ENCODE data around the gene LARP1.

The LARP1 gene

DNA sequence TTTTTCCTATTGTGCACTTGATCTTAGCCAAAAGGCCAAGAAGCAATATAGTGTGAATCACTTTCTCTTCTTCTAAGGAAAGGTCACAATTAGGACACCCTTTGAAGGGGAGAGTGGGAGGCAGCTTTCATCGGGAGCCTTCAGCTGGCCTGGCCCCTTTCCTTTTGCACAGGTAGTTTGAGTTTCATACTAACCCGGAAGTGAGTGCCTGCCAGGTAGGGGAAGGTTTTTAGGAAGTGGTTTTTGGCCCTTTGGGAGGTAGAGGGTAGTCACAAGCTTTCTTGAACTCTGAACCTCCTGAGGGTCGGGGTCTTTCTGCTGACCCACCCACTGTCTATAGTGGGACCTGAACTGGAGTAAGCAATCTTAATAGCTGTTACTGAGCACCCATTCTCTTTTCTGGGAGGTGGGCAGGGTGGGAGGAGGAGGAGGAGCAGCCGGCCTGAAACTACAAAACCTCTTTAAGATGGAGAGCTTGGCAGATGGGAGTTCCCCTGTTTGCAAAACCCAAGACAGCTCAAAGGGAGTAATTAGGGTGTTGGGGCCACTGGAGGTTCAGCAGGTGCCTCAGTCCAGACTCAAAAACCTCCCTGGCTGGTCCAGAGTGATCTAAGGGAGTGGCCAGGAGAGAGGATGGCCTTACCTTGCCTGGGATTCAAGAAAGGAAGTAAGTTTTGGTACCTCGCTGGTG, 6.0 kb downstream of the LARP1 start:
- no peak for DNase-seq (ENCODE audit: low read depth, low spot score)

DNA sequence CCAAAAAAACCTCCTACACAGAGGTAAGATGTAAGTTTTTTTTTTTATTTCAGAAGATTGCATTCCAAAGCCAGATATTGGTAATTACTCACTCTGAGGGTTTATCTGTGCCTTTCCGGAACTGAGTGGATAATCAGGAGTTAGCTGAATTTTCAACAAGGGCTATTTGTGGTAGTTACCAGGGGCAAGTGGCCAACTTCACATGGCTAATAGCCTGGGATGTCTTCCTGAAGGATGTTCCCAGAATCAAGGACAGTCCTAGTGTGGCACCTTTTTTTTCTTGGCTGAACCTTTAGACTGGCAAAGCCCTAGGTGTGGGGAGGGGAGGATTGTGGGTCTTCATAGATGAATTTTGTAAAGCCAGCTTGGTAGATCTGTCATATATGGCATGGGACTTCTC, 7.1 kb downstream of the LARP1 start:
- DNase-seq (ENCODE audit: low read depth, low spot score), result no peak

DNA sequence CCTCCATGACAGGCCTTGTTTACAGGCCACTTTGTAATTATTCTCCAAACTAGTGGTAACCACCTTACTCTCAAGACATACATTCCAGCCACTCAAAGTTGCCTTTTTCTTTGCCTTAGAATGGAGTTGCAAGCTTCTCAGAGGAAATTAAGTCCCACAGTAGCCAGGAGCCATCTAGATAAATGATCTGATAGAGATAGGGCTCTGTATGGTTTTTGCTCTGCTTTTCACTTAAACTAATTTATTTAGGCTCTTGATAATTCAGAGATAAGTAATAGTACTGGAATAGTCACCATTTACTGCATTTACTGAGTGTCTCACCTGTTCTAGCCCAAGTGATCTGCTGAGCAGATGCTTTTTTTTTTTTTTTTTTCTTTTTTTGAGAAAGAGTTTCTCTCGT, 7.5 kb downstream of the LARP1 start:
- DNase-seq (ENCODE audit: low read depth, low spot score), result no peak

DNA sequence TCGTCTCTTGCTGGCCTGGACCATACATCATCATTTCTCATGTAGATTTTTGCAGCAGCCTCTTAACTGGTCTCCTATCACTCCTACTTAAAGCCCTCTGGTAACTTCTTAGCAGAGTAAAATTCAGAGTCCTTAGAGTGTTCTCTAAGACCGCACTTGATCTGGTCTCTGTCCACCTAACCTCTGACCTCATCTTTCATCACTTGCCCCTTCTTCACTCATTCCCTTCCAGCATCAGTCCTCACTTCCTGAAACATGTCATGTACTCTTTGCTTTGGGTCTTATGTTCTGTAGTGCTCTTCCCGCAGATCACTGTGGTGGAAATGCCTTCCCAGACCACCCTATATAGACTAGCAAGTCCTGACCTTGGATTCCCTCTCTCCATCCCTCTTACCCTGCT, 9.8 kb downstream of the LARP1 start:
- DNase-seq (ENCODE audit: low read depth, low spot score), result no peak

DNA sequence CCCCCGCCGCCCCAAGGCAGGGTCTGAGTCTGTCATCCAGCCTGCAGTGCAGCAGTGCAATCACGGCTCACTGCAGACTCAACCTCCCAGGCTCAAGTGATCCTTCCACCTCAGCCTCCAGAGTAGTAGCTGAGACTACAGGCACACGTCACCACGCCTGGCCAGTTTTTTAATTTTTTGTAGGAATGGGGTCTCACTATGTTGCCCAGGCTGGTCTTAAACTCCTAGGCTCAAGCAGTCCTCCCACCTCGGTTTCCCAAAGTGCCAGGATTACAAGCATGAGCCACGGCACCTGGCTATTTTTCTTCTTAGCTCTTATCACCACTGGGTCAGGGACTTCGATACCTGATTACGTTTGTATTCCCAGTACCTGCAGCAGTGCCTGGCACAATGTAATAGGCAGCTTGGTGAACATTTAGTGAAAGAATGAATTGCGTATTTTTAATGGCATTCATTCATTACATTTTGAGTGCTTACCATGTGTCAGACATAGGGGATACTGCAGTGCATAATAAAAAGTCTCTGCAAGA, 10.3 kb downstream of the LARP1 start:
- no peak for DNase-seq (ENCODE audit: low read depth, low spot score)

DNA sequence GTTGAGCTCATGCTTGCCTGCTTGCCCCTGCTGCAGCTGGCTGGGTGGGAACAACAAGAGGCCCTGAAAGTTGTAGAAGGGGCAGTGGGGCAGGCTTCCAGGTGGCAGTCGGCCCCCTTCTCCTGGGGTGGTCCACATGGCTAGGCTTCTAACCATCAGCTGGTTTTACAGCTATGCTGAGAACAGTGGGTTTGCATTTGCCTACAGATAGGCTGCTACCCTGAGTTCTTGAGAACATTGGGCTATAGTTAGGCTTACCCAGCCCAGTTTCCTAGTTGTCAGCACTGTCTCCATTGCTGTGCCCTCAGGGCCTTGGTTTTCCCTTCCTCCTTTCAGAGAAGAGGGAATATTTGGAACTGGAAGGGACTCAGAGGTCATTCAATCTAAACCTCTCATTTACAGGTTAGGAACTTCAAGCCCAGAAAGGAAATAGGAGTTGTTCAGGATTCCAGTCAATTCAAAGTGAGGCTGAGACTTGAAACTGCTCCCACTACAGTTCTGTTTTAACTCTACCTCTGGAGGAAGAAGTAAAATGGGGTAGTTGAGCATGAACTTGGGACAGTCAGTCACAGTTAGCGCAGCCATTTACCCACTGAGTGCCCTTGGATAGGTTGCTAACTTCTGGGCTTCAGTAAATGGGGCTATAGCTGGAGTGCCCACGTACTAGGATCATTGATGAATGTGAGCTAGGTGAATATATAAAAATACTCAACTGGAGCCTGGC, 11.5 kb downstream of the LARP1 start:
- DNase-seq (ENCODE audit: low read depth, low spot score), result no peak

DNA sequence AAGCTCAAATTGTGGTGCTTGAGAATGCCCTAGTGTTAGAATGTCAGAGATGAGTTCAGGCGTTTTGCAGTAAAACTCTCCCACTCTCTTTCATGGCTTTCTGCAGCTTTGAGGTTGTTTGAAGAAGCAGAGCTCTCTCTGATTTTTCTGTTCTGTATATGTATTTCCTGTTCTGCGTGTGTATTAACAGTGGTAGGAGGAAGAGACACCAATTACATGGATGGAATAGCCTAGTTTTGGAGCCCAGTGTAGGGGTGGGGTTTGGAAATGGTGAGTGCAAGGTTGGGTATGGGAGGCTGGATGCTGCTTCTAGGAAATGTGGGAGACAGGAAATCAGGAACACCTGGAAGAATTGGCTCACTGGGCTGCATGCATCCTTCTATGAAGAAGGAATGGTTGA, 12.4 kb downstream of the LARP1 start:
- no peak for DNase-seq (ENCODE audit: low read depth, low spot score)

DNA sequence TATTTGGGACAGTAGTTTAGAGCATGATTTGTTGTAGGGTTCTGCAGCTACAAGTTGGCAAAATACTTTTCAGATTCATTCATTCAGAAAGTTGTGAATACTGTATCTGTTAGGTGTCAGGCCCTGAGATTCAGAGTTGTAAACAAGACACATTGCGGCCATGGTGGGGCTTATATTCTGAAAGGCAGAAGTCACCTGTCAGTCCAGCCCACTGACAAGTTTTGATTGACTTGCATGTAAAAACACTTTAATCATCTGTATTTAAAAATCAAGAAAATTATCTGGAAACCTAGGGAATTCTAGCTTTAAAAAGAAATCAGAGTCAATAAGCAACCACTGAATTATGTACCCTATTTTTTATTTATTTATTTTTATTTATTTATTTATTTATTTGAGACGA, 13.0 kb downstream of the LARP1 start:
- DNase-seq (ENCODE audit: low read depth, low spot score), result no peak

DNA sequence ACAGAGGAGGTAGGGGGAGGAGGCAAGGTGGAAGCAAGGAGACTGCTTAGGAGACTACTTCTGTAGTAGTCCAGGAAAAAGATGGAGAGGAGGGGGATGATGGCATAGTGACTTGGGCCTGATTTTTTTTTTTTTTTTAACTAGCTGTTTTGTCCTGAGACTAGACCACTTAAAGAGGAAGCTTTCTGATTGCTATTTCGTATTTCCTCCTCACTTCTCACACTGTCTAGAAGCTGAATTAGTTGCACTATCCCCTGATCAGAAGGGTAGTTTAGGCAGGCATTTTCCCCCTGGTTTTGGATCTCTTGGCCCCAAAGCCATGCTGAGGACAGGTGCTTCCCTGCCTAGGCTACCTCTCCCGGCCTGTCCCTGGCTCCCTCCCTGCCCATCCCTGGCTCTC, 14.9 kb downstream of the LARP1 start:
- no peak for DNase-seq (ENCODE audit: low read depth, low spot score)

DNA sequence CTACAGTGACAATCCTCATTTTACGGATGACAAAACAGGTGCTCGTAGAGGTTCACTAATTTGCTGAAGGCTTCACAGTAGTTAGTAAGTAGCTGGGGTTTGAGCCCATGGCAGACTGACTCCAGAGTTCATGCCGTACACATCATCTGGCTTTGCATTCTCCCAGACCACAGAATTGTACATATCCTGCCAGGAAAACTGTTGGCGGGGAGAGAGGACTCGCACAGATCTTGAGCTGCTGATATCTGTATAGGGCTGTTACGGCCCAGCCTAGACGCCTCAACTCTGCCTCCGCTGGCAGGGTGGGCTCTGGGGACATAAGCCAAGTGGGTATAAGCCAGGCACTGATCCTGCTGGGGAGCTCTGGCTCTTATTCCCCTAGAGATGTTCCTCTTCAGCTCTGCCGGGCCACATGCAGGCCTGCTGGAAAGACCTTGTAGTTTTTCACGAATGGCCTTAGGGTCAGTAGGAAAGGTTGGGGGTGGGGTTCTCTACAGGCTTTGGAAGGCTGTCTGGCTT, 16.3 kb downstream of the LARP1 start:
- peak; percentile 88 for DNase-seq (ENCODE audit: low read depth, low spot score)

DNA sequence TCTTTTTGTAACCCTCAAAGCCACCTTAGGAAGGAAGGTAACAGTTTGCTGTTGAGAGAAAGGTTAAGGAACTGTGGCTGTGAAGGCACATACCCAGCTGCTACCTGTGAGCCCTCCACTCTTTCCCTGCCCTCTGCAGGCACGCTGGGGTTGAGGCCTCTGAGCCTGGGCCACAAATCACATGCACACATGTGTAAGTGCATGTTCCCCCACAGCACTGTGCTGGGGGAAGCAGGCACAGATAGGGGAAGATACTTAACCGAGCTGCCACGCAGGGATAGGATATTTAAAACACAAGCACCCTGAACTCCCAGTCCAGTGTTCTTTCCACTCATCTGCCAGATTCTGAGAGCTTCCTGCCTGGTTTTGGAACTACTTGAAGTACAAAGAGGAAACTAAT, 18.1 kb downstream of the LARP1 start:
- DNase-seq (ENCODE audit: low read depth, low spot score), result no peak

DNA sequence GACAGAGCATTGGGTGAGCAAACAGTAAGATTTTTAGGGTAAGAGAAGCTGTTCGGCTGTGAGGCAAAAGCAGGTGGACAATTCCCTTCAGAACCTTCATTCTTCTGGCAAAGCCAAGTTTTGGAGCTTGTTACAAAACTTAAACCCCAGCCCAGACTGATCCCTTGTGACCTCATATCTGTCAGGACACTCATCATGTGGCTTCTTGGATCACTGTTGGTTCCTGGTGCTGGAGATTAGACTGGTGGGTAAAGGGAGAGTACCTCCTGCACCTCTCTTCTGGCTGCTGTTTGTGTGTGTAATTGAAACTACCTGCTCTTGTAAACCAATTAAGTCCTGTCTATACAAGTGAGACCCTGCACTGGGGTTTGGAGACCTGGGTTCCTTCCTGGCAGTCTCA, 21.0 kb downstream of the LARP1 start:
- DNase-seq (ENCODE audit: low read depth, low spot score), result no peak

DNA sequence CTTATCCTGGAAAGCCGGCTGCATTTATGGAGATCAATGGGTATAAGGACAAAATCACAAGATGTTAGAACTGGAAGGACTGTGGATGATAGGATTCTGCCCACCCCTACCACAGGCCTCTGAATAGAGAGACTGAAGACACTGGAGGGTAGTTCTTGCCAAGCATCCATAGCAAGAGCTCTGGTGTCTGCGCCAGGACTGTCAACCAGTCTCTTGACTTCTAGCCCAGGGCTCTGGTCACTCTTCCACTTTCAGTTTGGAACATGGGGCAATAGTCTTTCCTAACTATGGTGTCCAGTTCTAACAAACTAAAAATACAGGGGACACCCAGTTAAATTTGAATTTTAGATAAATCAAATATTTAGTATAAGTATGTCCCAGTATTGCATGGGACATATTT, 23.4 kb downstream of the LARP1 start:
- no peak for DNase-seq (ENCODE audit: low read depth, low spot score)

DNA sequence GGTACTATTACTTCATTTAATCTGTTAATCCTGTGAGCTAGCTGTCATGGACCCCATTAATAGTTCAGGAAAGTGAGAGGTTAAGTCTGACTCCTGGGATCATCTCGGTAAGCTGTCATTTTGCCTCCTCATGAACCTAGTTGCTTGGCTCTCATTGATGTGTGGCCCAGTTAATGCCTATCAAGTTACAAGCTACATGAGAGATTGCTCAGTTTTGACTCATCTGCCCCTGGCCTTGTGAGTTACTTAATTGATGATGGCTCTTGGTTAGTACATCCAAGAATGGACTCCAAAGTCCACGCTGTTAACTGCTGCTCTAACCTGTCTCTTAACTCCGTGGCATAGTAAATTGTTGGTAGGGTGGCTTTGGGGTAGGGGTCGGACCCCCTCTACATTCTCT, 23.9 kb downstream of the LARP1 start:
- no peak for DNase-seq (ENCODE audit: low read depth, low spot score)

DNA sequence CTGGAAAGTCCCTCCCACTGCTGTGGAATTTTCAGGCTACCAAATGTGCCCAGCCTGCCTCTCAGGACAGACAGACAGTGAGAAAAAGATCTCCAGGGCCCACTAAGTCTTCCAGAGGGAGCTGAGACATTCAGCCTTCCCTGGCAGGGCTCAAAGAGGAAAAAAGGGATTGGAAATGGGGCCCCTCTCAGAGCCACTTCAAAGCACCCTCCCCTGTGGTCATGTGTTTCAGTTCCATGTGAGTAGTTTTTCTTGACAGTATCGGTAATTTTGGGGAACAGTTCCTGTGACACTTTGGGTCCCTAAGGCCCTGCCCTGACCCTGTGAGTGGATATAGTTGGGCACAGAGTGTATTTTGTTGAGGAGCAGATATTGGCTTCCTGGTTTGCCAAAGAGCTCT, 25.0 kb downstream of the LARP1 start:
- DNase-seq (ENCODE audit: low read depth, low spot score), result no peak

DNA sequence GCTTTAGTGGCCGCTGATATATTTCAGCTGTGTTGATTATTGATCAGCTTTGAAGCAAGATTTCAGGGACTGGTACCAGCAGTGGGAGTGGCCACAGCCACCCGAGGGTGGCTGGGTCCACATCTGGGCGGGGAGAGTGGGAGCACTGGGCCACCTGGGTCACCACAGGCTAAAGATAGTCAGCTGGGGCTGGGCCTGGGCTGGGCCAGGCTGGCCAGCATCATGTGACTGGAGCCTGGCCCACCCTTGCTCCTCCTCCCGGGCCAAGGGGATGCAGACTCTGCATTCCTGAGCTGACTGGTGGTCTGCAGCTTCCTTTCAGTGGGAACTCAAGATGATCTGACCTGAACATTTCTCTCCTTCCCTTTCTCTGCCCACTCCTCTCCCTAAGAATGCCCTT, 27.1 kb downstream of the LARP1 start:
- no peak for DNase-seq (ENCODE audit: low read depth, low spot score)

DNA sequence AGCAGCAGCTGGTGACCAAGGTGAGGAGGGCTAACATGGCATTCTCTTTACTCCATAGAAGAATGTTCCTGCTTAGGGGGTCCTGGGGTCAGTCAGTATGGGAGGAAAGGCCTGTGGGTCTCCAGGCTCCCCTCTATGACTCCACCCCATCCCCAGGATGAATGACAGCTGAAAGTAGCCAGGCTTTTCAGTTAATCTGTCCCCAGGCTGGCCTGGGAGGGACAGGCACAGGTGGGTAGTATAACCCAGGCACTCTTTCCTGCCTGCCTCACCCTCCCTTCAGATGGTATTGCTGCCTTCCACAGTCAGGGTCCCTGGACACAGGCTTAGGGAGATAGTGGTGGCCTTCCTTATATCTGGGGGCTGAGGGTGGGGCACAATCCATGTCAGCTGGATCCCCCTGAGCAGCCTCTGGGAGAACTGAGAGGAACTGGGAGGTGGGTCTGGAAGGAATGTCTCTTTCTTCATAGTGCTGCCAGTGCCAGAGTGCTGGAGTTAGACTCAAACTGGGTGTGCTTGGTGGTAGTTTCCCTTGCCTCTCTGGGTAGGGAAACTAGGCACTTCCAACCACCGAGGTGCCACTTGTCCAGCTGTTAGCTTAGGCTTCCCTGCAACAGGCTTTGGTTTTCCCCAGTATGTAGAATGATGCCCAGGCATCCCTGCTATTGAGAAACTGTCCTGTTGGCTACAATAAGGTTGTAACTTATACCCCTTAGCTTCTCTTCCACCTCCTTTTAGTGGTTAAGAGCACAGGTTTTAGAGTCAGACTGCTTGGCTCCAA, 27.8 kb downstream of the LARP1 start:
- no peak for DNase-seq (ENCODE audit: low read depth, low spot score)

DNA sequence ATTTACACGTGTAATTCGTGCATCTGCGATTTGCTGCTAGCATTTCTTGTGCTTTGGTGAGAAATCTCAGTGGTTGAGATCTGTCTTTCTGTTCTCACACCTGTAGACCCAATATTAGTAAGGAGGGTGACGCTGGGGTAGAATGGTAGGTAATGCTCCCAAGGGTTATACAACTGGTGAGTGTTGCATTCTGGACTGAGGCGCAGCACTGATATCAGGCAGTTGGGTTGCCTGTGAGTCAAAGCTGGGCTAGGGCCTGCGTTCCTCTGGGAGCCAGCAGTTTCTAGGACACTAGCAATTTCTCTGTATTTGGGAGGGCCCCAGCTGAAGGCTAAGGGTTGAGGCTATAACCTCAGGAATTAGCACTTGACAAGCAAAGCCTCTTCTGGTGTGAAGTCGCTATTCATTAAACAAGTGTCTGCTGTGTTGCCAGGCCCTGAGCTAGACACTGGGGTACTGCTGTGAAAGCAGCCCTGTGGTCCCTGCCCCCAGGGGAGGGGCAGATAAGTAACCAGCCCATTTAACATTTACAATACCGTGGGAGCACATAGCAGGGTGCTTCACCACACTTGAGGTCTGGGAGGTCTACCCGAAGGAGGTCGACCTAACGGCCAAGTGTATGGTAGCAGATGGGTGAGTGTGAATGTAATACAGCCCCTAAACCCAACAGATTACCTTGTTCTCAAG, 28.7 kb downstream of the LARP1 start:
- no peak for DNase-seq (ENCODE audit: low read depth, low spot score)

DNA sequence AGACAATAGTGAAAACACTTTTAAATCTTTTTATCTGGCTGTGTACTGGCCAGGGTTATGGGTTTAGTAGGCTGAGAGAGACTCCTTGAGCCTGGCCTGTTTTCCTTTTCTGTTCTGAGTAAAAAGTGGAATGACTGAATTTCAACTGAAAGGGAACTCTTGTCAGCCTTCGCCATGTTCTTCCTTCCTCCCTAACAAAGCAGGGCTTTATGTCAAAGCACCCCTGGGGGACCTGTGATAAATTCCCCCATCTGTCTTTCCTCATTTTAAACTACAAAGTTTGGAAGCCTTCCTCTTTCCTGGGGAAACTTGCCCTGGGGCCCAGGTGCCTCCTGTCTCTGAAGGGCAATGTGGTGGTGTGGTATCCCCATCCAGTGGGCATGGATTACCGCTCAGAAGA, 29.7 kb downstream of the LARP1 start:
- DNase-seq (ENCODE audit: low read depth, low spot score), result no peak

DNA sequence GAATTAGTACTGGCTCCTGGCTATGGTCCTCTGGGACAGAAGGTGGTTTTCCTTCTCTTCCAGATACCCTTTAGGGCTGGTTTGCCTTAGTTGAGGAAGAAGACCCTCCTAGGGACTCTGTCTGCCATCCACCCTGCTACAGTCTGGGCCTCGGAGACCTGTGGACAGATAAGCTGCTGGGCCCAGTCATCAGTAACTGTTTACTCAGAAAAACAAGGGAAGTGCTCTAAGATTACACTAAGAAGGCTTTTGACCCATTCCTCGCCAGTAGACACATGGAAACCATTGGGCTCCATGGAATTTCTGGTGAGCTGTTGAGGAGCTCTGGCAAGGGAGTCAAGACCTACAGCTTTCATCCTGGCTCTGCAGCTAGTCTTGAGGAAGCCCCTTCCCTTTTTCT, 31.2 kb downstream of the LARP1 start:
- no peak for DNase-seq (ENCODE audit: low read depth, low spot score)

DNA sequence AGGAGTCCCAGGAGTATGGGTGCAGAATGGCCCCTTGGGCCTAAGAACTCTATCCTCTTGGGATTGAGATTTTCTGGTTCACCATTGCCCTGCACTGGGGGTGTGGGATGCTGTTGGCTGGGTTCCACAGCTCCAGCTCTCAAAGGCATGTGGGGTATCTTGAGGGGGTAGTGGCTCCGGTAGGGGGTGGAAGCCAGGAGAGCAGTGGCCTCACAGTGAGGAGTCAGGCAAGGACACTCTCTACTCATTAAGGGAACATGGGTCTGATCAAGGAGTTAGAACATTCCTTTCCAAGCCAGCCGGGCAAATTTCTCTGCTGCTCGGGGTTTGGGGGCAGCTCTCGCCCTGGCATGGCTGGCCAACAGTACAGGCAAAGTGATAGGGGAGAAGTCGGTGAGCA, 33.0 kb downstream of the LARP1 start:
- DNase-seq (ENCODE audit: low read depth, low spot score), result no peak

DNA sequence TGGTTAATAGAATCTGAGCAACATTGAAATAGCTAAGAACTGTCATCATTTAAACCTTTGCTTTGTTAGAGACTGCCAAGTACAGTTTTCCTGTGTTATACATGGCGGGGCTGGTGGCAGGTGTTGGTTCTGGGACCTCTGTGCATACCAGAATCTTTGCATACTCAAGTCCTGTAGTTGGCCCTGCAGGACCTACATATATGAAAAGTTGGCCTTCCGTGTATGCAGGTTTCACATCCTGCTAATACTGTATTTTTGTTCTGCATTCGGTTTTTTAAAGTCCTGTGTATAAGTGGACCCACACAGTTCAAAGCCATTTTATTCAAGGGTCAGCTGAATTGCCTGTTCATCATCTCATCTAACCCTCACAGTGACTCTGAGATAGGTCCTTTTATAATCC, 36.4 kb downstream of the LARP1 start:
- DNase-seq (ENCODE audit: low read depth, low spot score), result no peak
